TTC549 (cell line): ENCODE data around the gene FRMD5.

Experiments
- FAIRE-seq: peaks from 2 replicates; lab custom pipeline; 2012; peaks lifted over from hg19 to GRCh38; lab: Jason Lieb, UNC

Gene FRMD5

GRCh38 chr15:43969802-43970375 lies 225.2 kb downstream of the FRMD5 start:
- no peak for FAIRE-seq

- FAIRE-seq = no peak
These were observed 226.5 kb downstream of the FRMD5 start for GRCh38 chr15:43968551-43968950.

- no peak for FAIRE-seq
These were observed 228.4 kb downstream of the FRMD5 start for GRCh38 chr15:43966646-43967045.

GRCh38 chr15:43958861-43959330 lies 236.2 kb downstream of the FRMD5 start:
- FAIRE-seq = no peak

GRCh38 chr15:43957724-43958123 lies 237.3 kb downstream of the FRMD5 start:
- FAIRE-seq = no peak

- FAIRE-seq = no peak
These were observed 239.9 kb downstream of the FRMD5 start for GRCh38 chr15:43955140-43955539.

GRCh38 chr15:43954181-43954621 lies 240.9 kb downstream of the FRMD5 start:
- FAIRE-seq = no peak

- no peak for FAIRE-seq
These were observed 241.7 kb downstream of the FRMD5 start for GRCh38 chr15:43953402-43953801.

GRCh38 chr15:43950531-43950930 lies 244.5 kb downstream of the FRMD5 start:
- no peak for FAIRE-seq

GRCh38 chr15:43948691-43949325 lies 246.3 kb downstream of the FRMD5 start:
- no peak for FAIRE-seq

- FAIRE-seq = no peak
These were observed 251.6 kb downstream of the FRMD5 start for GRCh38 chr15:43943511-43943910.

GRCh38 chr15:43942194-43942593 lies 252.9 kb downstream of the FRMD5 start:
- no peak for FAIRE-seq

- no peak for FAIRE-seq
These were observed 253.5 kb downstream of the FRMD5 start for GRCh38 chr15:43941555-43941954.

GRCh38 chr15:43941071-43941470 lies 254.0 kb downstream of the FRMD5 start:
- FAIRE-seq = no peak

GRCh38 chr15:43939070-43939469 lies 256.0 kb downstream of the FRMD5 start:
- no peak for FAIRE-seq

GRCh38 chr15:43934480-43934879 lies 260.6 kb downstream of the FRMD5 start:
- no peak for FAIRE-seq

GRCh38 chr15:43932907-43933306 lies 262.2 kb downstream of the FRMD5 start:
- FAIRE-seq = no peak

GRCh38 chr15:43931790-43932435 lies 263.2 kb downstream of the FRMD5 start:
- FAIRE-seq = no peak

- FAIRE-seq = no peak
These were observed 264.0 kb downstream of the FRMD5 start for GRCh38 chr15:43931119-43931518.

- FAIRE-seq = no peak
These were observed 264.5 kb downstream of the FRMD5 start for GRCh38 chr15:43930556-43930955.

- no peak for FAIRE-seq
These were observed 265.0 kb downstream of the FRMD5 start for GRCh38 chr15:43930079-43930478.

- FAIRE-seq = no peak
These were observed 266.9 kb downstream of the FRMD5 start for GRCh38 chr15:43928152-43928551.

- FAIRE-seq = no peak
These were observed 267.9 kb downstream of the FRMD5 start for GRCh38 chr15:43927203-43927602.

- FAIRE-seq = no peak
These were observed 271.5 kb downstream of the FRMD5 start for GRCh38 chr15:43923553-43923952.
